GM13977 (cell line): Measurements from ENCODE around the gene PPFIA1.

Source experiments
- DNase-seq: peaks from one replicate; pipeline ENCODE4 v3.0.0; 2012; ENCODE audit warnings: low spot score
- in situ Hi-C: fragments of 300-500 bp; cut with MboI; formaldehyde crosslinking; loops from one replicate; pipeline ENCODE4 v1.12.0; 2022; ENCODE audit warnings: low sequenced_read_pairs, low pct_unique_long_range_greater_than_20kb, mixed read lengths, inconsistent platforms; ENCODE audit not compliant: unreplicated experiment
- TF ChIP-seq, protein P1 (sequence below): IDR thresholded peaks from 2 replicates; pipeline ENCODE4 v1.5.1; 2012; ENCODE audit warnings: mild to moderate bottlenecking, control low read depth; ENCODE audit not compliant: insufficient read depth; ENCODE audit errors: extremely low read depth, missing control alignments

PPFIA1 gene

DNA sequence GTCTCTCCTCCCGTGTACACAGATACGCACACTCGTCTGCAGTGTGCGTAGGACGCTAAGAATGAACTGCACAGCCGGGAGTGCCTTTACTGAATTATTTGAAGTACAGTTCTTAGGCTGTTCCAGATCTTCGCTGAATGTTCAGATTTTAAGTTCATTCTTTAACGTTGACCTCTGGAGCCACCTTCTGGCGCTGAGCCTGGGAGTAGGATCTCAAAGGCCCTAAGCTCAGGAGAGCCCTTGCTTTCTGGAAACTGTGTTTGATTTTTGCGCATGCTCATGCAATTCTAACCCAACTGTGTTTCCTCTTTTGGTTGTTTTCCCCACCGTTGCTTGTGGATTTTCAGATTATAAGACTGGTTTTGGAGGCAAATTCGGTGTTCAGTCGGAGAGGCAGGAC is 150.6 kb downstream of the PPFIA1 start:
- no peak for DNase-seq
- TF ChIP-seq, protein P1, sequence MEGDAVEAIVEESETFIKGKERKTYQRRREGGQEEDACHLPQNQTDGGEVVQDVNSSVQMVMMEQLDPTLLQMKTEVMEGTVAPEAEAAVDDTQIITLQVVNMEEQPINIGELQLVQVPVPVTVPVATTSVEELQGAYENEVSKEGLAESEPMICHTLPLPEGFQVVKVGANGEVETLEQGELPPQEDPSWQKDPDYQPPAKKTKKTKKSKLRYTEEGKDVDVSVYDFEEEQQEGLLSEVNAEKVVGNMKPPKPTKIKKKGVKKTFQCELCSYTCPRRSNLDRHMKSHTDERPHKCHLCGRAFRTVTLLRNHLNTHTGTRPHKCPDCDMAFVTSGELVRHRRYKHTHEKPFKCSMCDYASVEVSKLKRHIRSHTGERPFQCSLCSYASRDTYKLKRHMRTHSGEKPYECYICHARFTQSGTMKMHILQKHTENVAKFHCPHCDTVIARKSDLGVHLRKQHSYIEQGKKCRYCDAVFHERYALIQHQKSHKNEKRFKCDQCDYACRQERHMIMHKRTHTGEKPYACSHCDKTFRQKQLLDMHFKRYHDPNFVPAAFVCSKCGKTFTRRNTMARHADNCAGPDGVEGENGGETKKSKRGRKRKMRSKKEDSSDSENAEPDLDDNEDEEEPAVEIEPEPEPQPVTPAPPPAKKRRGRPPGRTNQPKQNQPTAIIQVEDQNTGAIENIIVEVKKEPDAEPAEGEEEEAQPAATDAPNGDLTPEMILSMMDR: peak; percentile 12
- in situ Hi-C loops: no loop called here

DNA sequence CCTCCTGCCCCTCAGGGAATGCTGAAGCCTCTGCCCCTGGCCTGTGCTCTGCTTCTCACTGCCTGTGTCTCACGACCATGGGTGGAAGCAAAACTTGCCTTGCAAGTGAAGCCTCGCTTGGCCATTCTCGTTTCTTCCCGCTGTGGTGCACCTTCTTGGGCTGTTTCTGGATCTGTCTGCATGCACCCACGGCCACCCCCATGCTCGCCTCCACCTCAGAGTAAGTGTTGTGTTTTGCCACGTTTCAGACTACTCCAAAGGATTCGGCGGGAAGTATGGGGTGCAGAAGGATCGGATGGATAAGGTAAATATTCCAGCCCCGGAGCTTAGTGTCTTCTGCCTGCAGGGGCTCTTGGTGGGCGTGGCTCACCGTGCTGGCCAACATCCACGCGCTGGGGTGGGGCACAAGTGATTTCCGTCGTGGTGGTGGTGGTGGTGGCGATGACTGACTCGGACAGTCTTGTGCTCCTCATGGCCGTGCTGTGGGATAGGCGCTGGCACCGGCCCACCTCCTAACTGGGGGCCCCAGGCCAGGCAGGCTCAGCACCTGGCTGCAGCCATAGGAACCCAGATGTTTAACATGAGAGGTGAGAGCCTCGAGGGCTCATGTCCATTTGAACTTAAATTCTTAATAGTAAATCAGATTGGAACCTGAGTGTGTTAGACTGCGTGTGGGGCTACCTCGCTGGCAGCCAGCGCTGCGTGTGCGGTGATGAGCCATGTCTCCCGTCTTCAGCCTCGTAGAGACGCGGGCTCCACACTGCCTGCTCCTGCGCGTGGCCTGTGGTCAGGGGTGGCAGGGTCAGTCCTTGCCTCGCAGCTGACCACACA is 152.4 kb downstream of the PPFIA1 start:
- in situ Hi-C loops: no loop called here
- TF ChIP-seq, protein P1: no peak
- no peak for DNase-seq

DNA sequence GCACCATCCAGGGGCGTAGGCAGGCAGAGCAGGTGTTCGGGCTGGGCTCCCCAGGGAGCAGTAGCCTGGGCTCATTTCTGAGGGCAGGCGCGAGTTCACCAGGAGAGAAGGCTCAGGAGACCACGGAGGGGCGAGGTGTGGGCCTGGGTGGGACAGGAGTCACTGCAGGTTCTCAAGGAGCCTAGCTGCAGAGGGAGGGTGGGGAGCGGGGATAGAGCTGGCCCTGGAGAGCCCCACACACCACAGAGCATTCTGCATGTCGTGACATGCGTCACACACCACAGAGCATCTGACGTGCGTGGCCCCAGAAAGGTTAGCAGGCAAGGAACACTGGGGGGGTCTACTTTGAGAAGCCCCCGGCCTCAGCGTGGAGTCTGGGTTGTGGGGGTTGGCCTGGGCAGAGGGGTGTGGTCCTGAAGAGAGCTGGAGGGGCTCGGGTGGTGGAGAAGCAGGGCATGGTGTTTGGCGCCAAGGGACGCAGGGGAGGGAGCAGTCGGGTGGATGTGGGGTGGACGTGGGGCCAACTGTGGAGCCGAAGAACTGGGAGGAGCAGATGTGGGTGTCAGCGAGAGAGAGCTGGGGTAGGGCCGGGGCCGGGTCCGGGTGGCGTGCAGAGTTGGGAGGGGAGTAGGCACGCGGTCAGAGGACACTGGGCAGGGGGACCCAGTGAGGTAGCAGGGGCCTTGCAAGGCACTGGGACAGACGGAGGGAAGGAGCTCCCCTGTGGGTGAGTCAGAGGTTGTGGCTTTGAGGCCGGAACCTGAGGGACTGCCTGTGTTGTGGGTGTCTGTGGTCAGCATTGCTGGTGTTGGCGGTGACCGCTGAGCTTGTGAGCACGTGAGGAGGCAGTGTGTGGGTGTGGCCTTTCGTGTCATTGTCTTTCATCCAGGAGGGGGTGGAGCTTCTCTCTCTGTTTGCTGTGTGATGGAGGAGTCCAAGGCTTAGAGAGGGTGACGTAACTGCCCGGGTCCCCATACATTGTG is 153.3 kb downstream of the PPFIA1 start:
- peak; percentile 82 for DNase-seq
- in situ Hi-C loops: no loop called here
- TF ChIP-seq, protein P1: no peak

DNA sequence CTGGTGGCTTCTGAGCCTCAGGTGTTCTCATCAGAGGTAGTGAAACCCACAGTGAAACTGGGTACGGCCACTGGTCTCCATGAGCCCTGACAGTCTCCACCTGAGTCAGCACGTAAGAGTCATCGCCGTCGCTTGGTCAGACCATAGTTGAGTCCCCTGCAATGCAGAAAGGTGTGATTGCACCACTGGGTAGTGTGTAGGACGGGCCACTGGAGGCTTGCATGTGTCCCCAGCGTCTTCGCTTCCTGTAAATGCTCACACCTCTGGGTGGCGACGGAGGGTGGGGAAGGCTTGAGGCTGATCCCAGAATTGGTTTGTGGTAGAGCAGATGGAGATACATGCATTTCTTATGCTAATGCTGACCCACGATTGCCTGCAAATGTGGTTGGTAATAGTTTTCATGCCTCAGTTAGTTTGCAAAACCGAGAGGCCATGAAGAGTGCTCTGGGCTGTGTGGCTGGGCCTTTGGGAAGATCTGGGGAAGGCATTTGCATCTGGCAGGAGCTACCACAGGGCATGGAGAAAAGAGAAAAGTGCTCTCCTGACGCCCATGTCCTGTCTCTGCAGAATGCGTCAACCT is 154.4 kb downstream of the PPFIA1 start:
- no peak for DNase-seq
- TF ChIP-seq, protein P1: no peak
- in situ Hi-C loops: no loop called here

DNA sequence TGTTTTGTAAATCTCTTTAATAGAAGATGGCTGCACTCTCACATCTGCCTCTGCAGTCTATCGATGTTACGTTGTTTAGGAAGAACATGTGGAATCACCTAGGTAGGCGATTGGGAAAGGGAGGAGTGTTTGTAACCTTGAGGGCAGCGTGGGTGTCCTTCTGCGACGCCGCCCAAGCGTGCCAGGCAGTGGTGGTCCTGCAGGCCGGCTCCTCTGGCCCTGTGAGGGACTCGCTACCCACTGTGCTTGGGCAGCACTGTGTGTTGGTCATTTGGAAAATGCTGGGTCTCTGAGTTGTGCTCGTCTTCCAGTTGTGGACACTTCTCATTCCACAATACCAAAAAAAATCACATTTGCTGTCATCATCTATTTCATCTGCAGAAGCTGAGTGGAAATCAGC is 156.9 kb downstream of the PPFIA1 start:
- DNase-seq: no peak
- TF ChIP-seq, protein P1: no peak
- in situ Hi-C loops: no loop called here

DNA sequence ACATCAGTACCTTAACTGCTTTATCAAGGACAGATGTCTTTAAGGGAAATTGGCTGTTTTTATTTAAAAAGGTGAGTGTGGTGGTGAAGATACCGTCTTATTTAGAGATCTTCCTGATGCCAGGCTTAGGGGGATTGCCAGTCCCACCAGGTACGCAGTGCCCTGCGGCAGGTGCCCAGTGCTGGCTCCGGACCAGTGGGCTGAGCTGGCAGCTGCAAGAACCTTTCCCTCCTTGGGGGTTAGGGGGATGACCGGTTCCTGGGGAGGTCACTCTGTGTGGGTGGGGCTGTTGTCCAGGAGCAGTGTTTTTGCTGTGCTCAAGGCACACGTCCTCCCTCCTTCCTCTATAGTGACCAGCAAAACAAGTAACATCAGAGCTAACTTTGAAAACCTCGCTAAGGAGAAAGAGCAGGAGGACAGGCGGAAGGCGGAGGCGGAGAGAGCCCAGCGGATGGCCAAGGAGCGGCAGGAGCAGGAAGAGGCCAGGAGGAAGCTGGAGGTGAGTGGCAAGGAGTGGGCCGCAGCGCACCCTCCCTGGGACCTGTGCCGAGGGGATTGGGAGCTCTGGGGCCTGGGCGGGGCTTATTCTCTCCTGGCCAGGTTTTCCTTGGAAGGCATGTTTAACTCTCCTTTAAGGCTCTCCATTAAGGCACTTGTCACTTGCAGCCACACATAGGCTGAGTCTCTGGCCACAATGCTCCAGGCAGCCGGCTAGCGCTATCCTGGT is 158.4 kb downstream of the PPFIA1 start:
- no peak for DNase-seq

More for the DNA sequence above, 158.4 kb downstream of the PPFIA1 start:
- in situ Hi-C loops: no loop called here
- TF ChIP-seq, protein P1: no peak
